ENCODE results near the gene DGKI. TPM values are rescaled to one million over a fixed set of nuclear protein-coding genes. Genes with fewer than 3 reads are reported as not detected.

DGKI gene
- polyA plus RNA-seq, 2 donors = 0.09 to 0.12 TPM

- Histone ChIP-seq H3K4me1 (ENCODE audit: control insufficient read depth in 2 of 2, insufficient read depth in 2 of 2, low read length in 1 of 2) (no peaks in the 10 kb centered on the region), H3K9me3 (ENCODE audit: control insufficient read depth in 2 of 2, insufficient read depth in 1 of 2, low read depth in 1 of 2, low read length in 1 of 2) (no peaks in the 10 kb centered on the region), H3K4me3 (ENCODE audit: low read depth in 1 of 2, low read length in 2 of 2) (no peak overlapping the region), H3K27ac (ENCODE audit: low read depth in 2 of 2, low read length in 1 of 2) (no peak overlapping the region), H3K27me3 (ENCODE audit: control insufficient read depth in 1 of 2, insufficient read depth in 2 of 2, low read length in 2 of 2) (no peaks in the 10 kb centered on the region), H3K36me3 (ENCODE audit: control insufficient read depth in 2 of 2, insufficient read depth in 2 of 2, low read length in 1 of 2) (no peaks in the 10 kb centered on the region)
- WGBS, 2 donors = 47 to 58% methylated on average over 4 of the region's 4 CpGs
Measured at GRCh38 chr7:137519181-137519691, 327.5 kb downstream of the DGKI start.

- WGBS, 2 donors = 57 to 66% methylated on average over 2 of the region's 2 CpGs
- H3K27ac ChIP-seq (ENCODE audit: low read depth in 2 of 2, low read length in 1 of 2) = no peak overlapping the region
- H3K27me3 ChIP-seq (ENCODE audit: control insufficient read depth in 1 of 2, insufficient read depth in 2 of 2, low read length in 2 of 2) = no peaks in the 10 kb centered on the region
Measured at GRCh38 chr7:137513091-137513490, 333.7 kb downstream of the DGKI start.

GRCh38 chr7:137507096-137507495 is 339.7 kb downstream of the DGKI start:
- no peak overlapping the region for H3K4me3 ChIP-seq (ENCODE audit: low read depth in 1 of 2, low read length in 2 of 2)
- WGBS, 2 donors = 62 to 73% methylated on average over 2 of the region's 2 CpGs
- H3K4me1 ChIP-seq (ENCODE audit: control insufficient read depth in 2 of 2, insufficient read depth in 2 of 2, low read length in 1 of 2) = no peaks in the 10 kb centered on the region
- H3K27me3 ChIP-seq (ENCODE audit: control insufficient read depth in 1 of 2, insufficient read depth in 2 of 2, low read length in 2 of 2) = no peaks in the 10 kb centered on the region
- no peak overlapping the region for H3K27ac ChIP-seq (ENCODE audit: low read depth in 2 of 2, low read length in 1 of 2)
- H3K36me3 ChIP-seq (ENCODE audit: control insufficient read depth in 2 of 2, insufficient read depth in 2 of 2, low read length in 1 of 2) = no peaks in the 10 kb centered on the region
- H3K9me3 ChIP-seq (ENCODE audit: control insufficient read depth in 2 of 2, insufficient read depth in 1 of 2, low read depth in 1 of 2, low read length in 1 of 2) = no peaks in the 10 kb centered on the region

More at GRCh38 chr7:137513091-137513490, 333.7 kb downstream of the DGKI start:
- no peaks in the 10 kb centered on the region for H3K4me1 ChIP-seq (ENCODE audit: control insufficient read depth in 2 of 2, insufficient read depth in 2 of 2, low read length in 1 of 2)
- H3K4me3 ChIP-seq (ENCODE audit: low read depth in 1 of 2, low read length in 2 of 2) = no peak overlapping the region
- no peaks in the 10 kb centered on the region for H3K36me3 ChIP-seq (ENCODE audit: control insufficient read depth in 2 of 2, insufficient read depth in 2 of 2, low read length in 1 of 2)
- H3K9me3 ChIP-seq (ENCODE audit: control insufficient read depth in 2 of 2, insufficient read depth in 1 of 2, low read depth in 1 of 2, low read length in 1 of 2) = no peaks in the 10 kb centered on the region

GRCh38 chr7:137506031-137506430 is 340.7 kb downstream of the DGKI start:
- H3K4me1 ChIP-seq (ENCODE audit: control insufficient read depth in 2 of 2, insufficient read depth in 2 of 2, low read length in 1 of 2) = no peaks in the 10 kb centered on the region
- no peaks in the 10 kb centered on the region for H3K9me3 ChIP-seq (ENCODE audit: control insufficient read depth in 2 of 2, insufficient read depth in 1 of 2, low read depth in 1 of 2, low read length in 1 of 2)
- no peak overlapping the region for H3K4me3 ChIP-seq (ENCODE audit: low read depth in 1 of 2, low read length in 2 of 2)
- 63 to 71% methylated on average over 3 of the region's 3 CpGs for WGBS, 2 donors
- H3K36me3 ChIP-seq (ENCODE audit: control insufficient read depth in 2 of 2, insufficient read depth in 2 of 2, low read length in 1 of 2) = no peaks in the 10 kb centered on the region
- no peak overlapping the region for H3K27ac ChIP-seq (ENCODE audit: low read depth in 2 of 2, low read length in 1 of 2)
- H3K27me3 ChIP-seq (ENCODE audit: control insufficient read depth in 1 of 2, insufficient read depth in 2 of 2, low read length in 2 of 2) = no peaks in the 10 kb centered on the region

DNA sequence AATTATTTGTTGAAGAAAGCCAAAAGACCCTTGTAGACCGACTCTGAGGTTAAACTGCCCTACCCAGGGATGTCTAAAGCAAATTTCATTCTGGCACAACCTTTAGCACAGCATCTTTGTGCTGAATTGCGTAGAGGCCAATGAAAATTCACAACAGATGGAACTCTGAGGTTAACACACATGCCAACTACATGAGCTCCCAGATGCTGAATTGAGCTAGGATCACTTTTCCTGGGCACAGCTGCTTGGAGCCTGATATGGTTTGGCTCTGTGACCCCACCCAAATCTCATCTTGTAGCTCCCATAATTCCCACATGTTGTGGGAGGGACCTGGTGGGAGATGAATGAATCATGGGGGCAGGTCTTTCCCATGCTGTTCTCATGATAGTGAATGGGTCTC is 345.2 kb downstream of the DGKI start:
- no peak overlapping the region for H3K4me3 ChIP-seq (ENCODE audit: low read depth in 1 of 2, low read length in 2 of 2)
- WGBS, 2 donors = 69 to 73% methylated on average over 2 of the region's 2 CpGs
- H3K27ac ChIP-seq (ENCODE audit: low read depth in 2 of 2, low read length in 1 of 2) = no peak overlapping the region
- H3K36me3 ChIP-seq (ENCODE audit: control insufficient read depth in 2 of 2, insufficient read depth in 2 of 2, low read length in 1 of 2) = no peaks in the 10 kb centered on the region
- H3K9me3 ChIP-seq (ENCODE audit: control insufficient read depth in 2 of 2, insufficient read depth in 1 of 2, low read depth in 1 of 2, low read length in 1 of 2) = no peaks in the 10 kb centered on the region
- no peaks in the 10 kb centered on the region for H3K27me3 ChIP-seq (ENCODE audit: control insufficient read depth in 1 of 2, insufficient read depth in 2 of 2, low read length in 2 of 2)
- no peaks in the 10 kb centered on the region for H3K4me1 ChIP-seq (ENCODE audit: control insufficient read depth in 2 of 2, insufficient read depth in 2 of 2, low read length in 1 of 2)

DNA sequence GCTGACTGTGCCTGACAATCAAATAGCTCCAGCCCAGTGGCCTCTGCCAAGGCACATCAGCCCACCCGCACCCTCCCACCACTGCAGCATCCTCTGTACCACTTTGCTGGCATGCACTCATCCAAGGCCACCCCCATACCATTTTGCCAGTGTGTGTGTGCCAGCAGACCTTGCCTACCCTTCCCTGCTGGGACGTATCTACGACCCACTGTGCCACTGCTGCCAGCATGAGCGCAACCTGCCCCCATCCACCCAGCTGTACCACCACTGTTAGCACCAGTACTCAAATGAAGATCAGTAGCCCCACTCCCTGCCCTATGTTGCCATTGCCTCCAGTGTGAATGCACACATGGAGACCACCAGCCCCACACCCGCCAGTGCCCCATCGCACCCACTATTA is 353.9 kb downstream of the DGKI start:
- H3K36me3 ChIP-seq (ENCODE audit: control insufficient read depth in 2 of 2, insufficient read depth in 2 of 2, low read length in 1 of 2) = no peaks in the 10 kb centered on the region
- peaks cover 2 to 6% of the 10 kb centered on the region in 2 donors for H3K9me3 ChIP-seq (ENCODE audit: control insufficient read depth in 2 of 2, insufficient read depth in 1 of 2, low read depth in 1 of 2, low read length in 1 of 2)
- H3K27me3 ChIP-seq (ENCODE audit: control insufficient read depth in 1 of 2, insufficient read depth in 2 of 2, low read length in 2 of 2) = no peaks in the 10 kb centered on the region
- H3K27ac ChIP-seq (ENCODE audit: low read depth in 2 of 2, low read length in 1 of 2) = no peak overlapping the region
- no peaks in the 10 kb centered on the region for H3K4me1 ChIP-seq (ENCODE audit: control insufficient read depth in 2 of 2, insufficient read depth in 2 of 2, low read length in 1 of 2)
- WGBS, 2 donors = 92 to 95% methylated on average over 6 of the region's 6 CpGs
- no peak overlapping the region for H3K4me3 ChIP-seq (ENCODE audit: low read depth in 1 of 2, low read length in 2 of 2)

GRCh38 chr7:137489880-137490279 is 356.9 kb downstream of the DGKI start:
- Histone ChIP-seq H3K27me3 (ENCODE audit: control insufficient read depth in 1 of 2, insufficient read depth in 2 of 2, low read length in 2 of 2) (no peaks in the 10 kb centered on the region), H3K4me3 (ENCODE audit: low read depth in 1 of 2, low read length in 2 of 2) (no peak overlapping the region), H3K9me3 (ENCODE audit: control insufficient read depth in 2 of 2, insufficient read depth in 1 of 2, low read depth in 1 of 2, low read length in 1 of 2) (peaks cover 2 to 6% of the 10 kb centered on the region in 2 donors), H3K36me3 (ENCODE audit: control insufficient read depth in 2 of 2, insufficient read depth in 2 of 2, low read length in 1 of 2) (no peaks in the 10 kb centered on the region), H3K27ac (ENCODE audit: low read depth in 2 of 2, low read length in 1 of 2) (no peak overlapping the region), H3K4me1 (ENCODE audit: control insufficient read depth in 2 of 2, insufficient read depth in 2 of 2, low read length in 1 of 2) (no peaks in the 10 kb centered on the region)
- WGBS, 2 donors = 81 to 89% methylated on average over 2 of the region's 2 CpGs

GRCh38 chr7:137488038-137488437 is 358.7 kb downstream of the DGKI start:
- no peaks in the 10 kb centered on the region for H3K27me3 ChIP-seq (ENCODE audit: control insufficient read depth in 1 of 2, insufficient read depth in 2 of 2, low read length in 2 of 2)
- no peak overlapping the region for H3K4me3 ChIP-seq (ENCODE audit: low read depth in 1 of 2, low read length in 2 of 2)
- 67 to 72% methylated on average over 1 of the region's 1 CpG for WGBS, 2 donors
- H3K9me3 ChIP-seq (ENCODE audit: control insufficient read depth in 2 of 2, insufficient read depth in 1 of 2, low read depth in 1 of 2, low read length in 1 of 2) = peaks cover 2 to 3% of the 10 kb centered on the region in 2 donors
- no peaks in the 10 kb centered on the region for H3K4me1 ChIP-seq (ENCODE audit: control insufficient read depth in 2 of 2, insufficient read depth in 2 of 2, low read length in 1 of 2)
- no peak overlapping the region for H3K27ac ChIP-seq (ENCODE audit: low read depth in 2 of 2, low read length in 1 of 2)
- no peaks in the 10 kb centered on the region for H3K36me3 ChIP-seq (ENCODE audit: control insufficient read depth in 2 of 2, insufficient read depth in 2 of 2, low read length in 1 of 2)

DNA sequence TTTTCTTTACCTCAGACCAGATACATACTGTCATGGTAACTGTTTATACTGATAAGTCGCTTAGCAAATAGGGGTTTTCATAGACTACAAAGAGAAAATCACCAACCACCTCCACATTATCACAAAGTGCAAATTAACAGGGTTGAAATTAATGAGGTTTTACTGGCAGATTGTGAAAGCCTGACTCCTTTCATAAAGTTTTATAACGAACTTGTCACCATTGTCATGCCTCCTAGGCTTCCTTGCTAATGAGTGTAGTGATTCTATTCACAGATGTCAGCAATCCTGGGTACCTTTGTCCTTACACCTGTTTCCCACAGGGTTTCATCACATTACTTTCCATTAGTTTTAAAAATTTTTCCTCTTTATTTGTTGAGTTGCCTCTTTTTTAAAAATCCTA is 361.0 kb downstream of the DGKI start:
- no peaks in the 10 kb centered on the region for H3K27me3 ChIP-seq (ENCODE audit: control insufficient read depth in 1 of 2, insufficient read depth in 2 of 2, low read length in 2 of 2)
- H3K36me3 ChIP-seq (ENCODE audit: control insufficient read depth in 2 of 2, insufficient read depth in 2 of 2, low read length in 1 of 2) = no peaks in the 10 kb centered on the region
- H3K9me3 ChIP-seq (ENCODE audit: control insufficient read depth in 2 of 2, insufficient read depth in 1 of 2, low read depth in 1 of 2, low read length in 1 of 2) = no peaks in the 10 kb centered on the region
- H3K4me3 ChIP-seq (ENCODE audit: low read depth in 1 of 2, low read length in 2 of 2) = no peak overlapping the region
- H3K27ac ChIP-seq (ENCODE audit: low read depth in 2 of 2, low read length in 1 of 2) = no peak overlapping the region
- WGBS, 2 donors = 51 to 59% methylated on average over 2 of the region's 2 CpGs
- H3K4me1 ChIP-seq (ENCODE audit: control insufficient read depth in 2 of 2, insufficient read depth in 2 of 2, low read length in 1 of 2) = no peaks in the 10 kb centered on the region

DNA sequence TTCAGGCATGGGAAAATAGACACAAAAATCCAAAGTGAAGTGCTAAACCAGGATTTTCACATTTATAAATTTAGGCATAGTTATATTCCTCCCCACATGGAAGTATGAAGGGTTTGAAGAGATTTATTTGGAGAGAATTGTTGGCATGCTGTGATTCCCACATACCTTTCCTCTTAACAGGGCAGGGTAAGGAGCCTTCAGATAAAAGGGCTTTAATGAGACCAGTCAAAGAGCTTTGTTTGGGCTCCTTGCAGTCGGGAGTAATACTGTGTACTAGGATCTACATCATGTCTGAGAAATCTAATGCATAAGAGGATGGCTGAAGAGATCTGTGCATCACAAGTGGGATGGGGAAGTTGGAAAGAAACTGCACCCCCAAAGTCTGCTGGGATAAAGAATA is 362.4 kb downstream of the DGKI start:
- WGBS, 2 donors = 35 to 45% methylated on average over 1 of the region's 1 CpG
- no peaks in the 10 kb centered on the region for H3K9me3 ChIP-seq (ENCODE audit: control insufficient read depth in 2 of 2, insufficient read depth in 1 of 2, low read depth in 1 of 2, low read length in 1 of 2)

More for the DNA sequence above, 362.4 kb downstream of the DGKI start:
- no peak overlapping the region for H3K4me3 ChIP-seq (ENCODE audit: low read depth in 1 of 2, low read length in 2 of 2)
- H3K4me1 ChIP-seq (ENCODE audit: control insufficient read depth in 2 of 2, insufficient read depth in 2 of 2, low read length in 1 of 2) = no peaks in the 10 kb centered on the region
- H3K27me3 ChIP-seq (ENCODE audit: control insufficient read depth in 1 of 2, insufficient read depth in 2 of 2, low read length in 2 of 2) = no peaks in the 10 kb centered on the region
- no peak overlapping the region for H3K27ac ChIP-seq (ENCODE audit: low read depth in 2 of 2, low read length in 1 of 2)
- no peaks in the 10 kb centered on the region for H3K36me3 ChIP-seq (ENCODE audit: control insufficient read depth in 2 of 2, insufficient read depth in 2 of 2, low read length in 1 of 2)
